Mucosa of descending colon (tissue), 3 donors: Measurements from ENCODE around the gene SLC36A1. TPM values are rescaled to one million over a fixed set of nuclear protein-coding genes. Genes with fewer than 3 reads are reported as not detected.
A peak's percentile ranks its signal among the peaks of the same experiment; 100 is the strongest.

Source experiments
- ATAC-seq: fragments of 200-7000 bp; cut with Tn5 transposase; one replicate; pipeline ENCODE4 v1.9.1; 2020; ENCODE audit warnings: mild to moderate bottlenecking, moderate library complexity
- DNase-seq, 3 donors: peaks; one replicate each; pipeline ENCODE4 v3.0.0-alpha.2; 2020
- H3K36me3 ChIP-seq: fragments of 200-600 bp; one replicate; pipeline ENCODE4 v1.8.0; 2021; ENCODE audit warnings: low read depth, mild to moderate bottlenecking
- H3K4me1 ChIP-seq: fragments of 200-600 bp; one replicate; pipeline ENCODE4 v1.8.0; 2021; ENCODE audit warnings: low read depth, mild to moderate bottlenecking
- H3K4me3 ChIP-seq: fragments of 200-600 bp; one replicate; pipeline ENCODE4 v1.8.0; 2021; ENCODE audit warnings: mild to moderate bottlenecking
- H3K9me3 ChIP-seq: fragments of 200-600 bp; one replicate; pipeline ENCODE4 v1.8.0; 2021; ENCODE audit warnings: mild to moderate bottlenecking
- intact Hi-C, 2 donors: fragments of 100-400 bp; cut with DNase I in 1 of 2; cut with micrococcal nuclease in 1 of 2; formaldehyde crosslinking; loops; one replicate each; pipeline versions ENCODE4 v1.11.0 to v1.11.1; 2022; cut with DNase I, micrococcal nuclease
- total RNA-seq, 3 donors: library from RNA; stranded (reverse); fragmentation: NEBNext Ultra II Directional in 2 of 3; extraction: Animal tissue kit (Norgen Biotek cat#: 25700) in 2 of 3; gene quantifications; one replicate each; pipeline versions ENCODE4 v1.2.1 to v1.2.4, GENCODE V29; 2021 to 2023
- TF ChIP-seq, protein P1 (sequence below): fragments of 200-600 bp; IDR thresholded peaks from one replicate; pipeline ENCODE4 v1.8.0; 2022; ENCODE audit warnings: antibody characterized with exemption, mild to moderate bottlenecking
- donor health status: DM: no; HTN: no; CAD: no; lungs with moderate emphysema.
- donor health status: DM: no; HTN: no; CAD: no.
- donor health status: DM: no; HTN: yes; CAD: no.

Gene SLC36A1
- total RNA-seq, 3 donors from 2014 or later, result 38.1 to 105 (median 55.2) TPM

DNA sequence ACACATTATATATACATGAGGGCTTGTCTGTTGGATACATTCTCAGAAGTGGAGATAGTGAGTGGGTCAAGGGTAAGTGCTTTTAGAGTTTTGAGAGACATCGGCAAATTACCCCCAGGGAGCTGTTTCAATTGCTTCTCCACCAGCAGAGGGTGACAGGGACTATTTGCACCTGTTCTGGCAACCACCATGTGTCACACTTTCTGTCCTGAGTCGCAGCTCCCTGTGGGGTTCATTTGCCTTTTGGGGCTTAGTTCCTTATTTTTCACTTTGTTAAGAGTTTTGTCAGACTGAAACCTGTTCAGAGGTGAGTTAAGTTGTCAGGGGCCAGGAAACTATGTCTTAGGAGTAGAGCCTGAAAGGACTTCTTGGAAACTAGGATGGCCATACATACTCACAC, 20.1 kb upstream of the SLC36A1 start:
- H3K4me3 ChIP-seq, result no peak overlapping the region
- DNase-seq, result no peak
- TF ChIP-seq, protein P1, sequence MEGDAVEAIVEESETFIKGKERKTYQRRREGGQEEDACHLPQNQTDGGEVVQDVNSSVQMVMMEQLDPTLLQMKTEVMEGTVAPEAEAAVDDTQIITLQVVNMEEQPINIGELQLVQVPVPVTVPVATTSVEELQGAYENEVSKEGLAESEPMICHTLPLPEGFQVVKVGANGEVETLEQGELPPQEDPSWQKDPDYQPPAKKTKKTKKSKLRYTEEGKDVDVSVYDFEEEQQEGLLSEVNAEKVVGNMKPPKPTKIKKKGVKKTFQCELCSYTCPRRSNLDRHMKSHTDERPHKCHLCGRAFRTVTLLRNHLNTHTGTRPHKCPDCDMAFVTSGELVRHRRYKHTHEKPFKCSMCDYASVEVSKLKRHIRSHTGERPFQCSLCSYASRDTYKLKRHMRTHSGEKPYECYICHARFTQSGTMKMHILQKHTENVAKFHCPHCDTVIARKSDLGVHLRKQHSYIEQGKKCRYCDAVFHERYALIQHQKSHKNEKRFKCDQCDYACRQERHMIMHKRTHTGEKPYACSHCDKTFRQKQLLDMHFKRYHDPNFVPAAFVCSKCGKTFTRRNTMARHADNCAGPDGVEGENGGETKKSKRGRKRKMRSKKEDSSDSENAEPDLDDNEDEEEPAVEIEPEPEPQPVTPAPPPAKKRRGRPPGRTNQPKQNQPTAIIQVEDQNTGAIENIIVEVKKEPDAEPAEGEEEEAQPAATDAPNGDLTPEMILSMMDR, result no peak
- ATAC-seq, result peak; percentile 34
- no peaks in the 10 kb centered on the region for H3K9me3 ChIP-seq
- H3K4me1 ChIP-seq, result no peaks in the 10 kb centered on the region
- H3K36me3 ChIP-seq, result no peaks in the 10 kb centered on the region
- intact Hi-C loops, result no loop called here

- ATAC-seq (no peak), DNase-seq (no peak)
- TF ChIP-seq, protein P1, result no peak
- Histone ChIP-seq H3K9me3 (no peaks in the 10 kb centered on the region), H3K4me1 (no peaks in the 10 kb centered on the region), H3K4me3 (no peak overlapping the region), H3K36me3 (no peaks in the 10 kb centered on the region)
- intact Hi-C loops, result no loop called here
Measured at GRCh38 chr5:151430731-151431130, 16.7 kb upstream of the SLC36A1 start.

- H3K4me1 ChIP-seq, result no peaks in the 10 kb centered on the region
- no peak overlapping the region for H3K4me3 ChIP-seq
- intact Hi-C loops, result no loop called here
- DNase-seq, result no peak
- no peaks in the 10 kb centered on the region for H3K36me3 ChIP-seq
- TF ChIP-seq, protein P1, result no peak
- ATAC-seq, result no peak
- no peaks in the 10 kb centered on the region for H3K9me3 ChIP-seq
Measured at GRCh38 chr5:151431666-151432065, 15.7 kb upstream of the SLC36A1 start.

GRCh38 chr5:151432210-151432609, 15.2 kb upstream of the SLC36A1 start:
- Histone ChIP-seq H3K4me1 (no peaks in the 10 kb centered on the region), H3K4me3 (no peak overlapping the region), H3K9me3 (no peaks in the 10 kb centered on the region), H3K36me3 (no peaks in the 10 kb centered on the region)
- intact Hi-C loops, result no loop called here
- TF ChIP-seq, protein P1, result no peak
- DNase-seq (no peak), ATAC-seq (no peak)

GRCh38 chr5:151434570-151435237, 12.7 kb upstream of the SLC36A1 start:
- ATAC-seq, result no peak
- Histone ChIP-seq H3K36me3 (no peaks in the 10 kb centered on the region), H3K9me3 (no peaks in the 10 kb centered on the region), H3K4me1 (no peaks in the 10 kb centered on the region), H3K4me3 (no peak overlapping the region)
- DNase-seq, result no peak
- intact Hi-C loops, result no loop called here
- TF ChIP-seq, protein P1, result no peak
